Gastrocnemius medialis (tissue), 4 donors: ENCODE measurements around the gene CFAP97D1.

Source experiments
- POLR2A ChIP-seq, 2 donors: fragments of 450-650 bp; IDR thresholded peaks; one replicate each; pipeline ENCODE4 v1.6.1; 2017; ENCODE audit warnings: antibody characterized with exemption in 2 of 2, mild to moderate bottlenecking in 2 of 2, moderate library complexity in 2 of 2
- TF ChIP-seq, protein P1 (sequence below), 5 experiments: fragments of 450-650 bp in 3 of 5; fragments of 200-600 bp in 2 of 5; sonication (generic) in 2 of 5; IDR thresholded peaks in 4 of 5; conservative IDR thresholded peaks in 1 of 5; 1 replicate in 4 of 5; 2 replicates in 1 of 5; pipeline ENCODE4 v1.5.1; 2016 to 2019; ENCODE audit warnings: antibody characterized with exemption in 5 of 5, mild to moderate bottlenecking in 3 of 5, moderate library complexity in 3 of 5

DNA sequence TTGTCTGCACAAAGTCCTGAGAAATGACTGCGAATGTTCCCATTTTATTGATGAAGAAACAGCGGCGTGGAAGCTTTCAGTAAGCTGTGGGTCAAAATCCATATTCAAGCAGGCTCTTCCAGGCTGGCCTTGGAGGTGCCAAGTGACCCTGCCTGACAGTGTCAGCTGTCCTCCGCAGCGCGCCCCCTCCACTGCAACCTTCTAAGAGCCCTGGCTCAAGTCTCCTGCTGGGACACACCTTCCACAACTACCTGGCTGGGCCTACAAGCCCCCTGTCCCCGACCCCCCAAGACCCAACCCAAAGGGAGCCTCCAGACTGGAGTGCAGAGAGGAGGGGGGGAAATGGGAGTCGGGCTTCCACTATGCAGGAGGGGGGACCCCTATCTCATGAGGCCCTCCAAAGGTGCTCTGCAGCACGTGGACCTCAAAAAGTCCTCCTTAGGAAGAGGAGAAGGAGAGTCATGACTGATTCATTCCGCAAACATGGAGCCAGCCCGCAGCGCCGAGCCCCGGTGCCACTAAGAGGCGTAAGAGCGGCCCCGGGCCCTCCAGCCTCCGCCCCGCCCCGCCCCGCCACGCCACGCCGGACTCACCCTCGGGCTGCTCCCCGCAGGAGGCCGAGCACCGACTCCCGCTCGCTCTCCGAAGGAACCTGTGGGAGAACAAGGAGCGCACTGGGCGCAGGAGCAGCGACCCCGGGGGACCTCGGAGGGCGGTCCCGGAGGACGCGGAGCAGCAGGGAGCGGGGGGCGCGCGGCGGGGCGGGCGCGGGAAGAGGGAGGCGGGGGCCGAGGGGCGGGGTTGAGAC is 52.1 kb downstream of the CFAP97D1 start:
- no peak for TF ChIP-seq POLR2A (IDR thresholded peaks at IDR 0.05)
- TF ChIP-seq, protein P1, sequence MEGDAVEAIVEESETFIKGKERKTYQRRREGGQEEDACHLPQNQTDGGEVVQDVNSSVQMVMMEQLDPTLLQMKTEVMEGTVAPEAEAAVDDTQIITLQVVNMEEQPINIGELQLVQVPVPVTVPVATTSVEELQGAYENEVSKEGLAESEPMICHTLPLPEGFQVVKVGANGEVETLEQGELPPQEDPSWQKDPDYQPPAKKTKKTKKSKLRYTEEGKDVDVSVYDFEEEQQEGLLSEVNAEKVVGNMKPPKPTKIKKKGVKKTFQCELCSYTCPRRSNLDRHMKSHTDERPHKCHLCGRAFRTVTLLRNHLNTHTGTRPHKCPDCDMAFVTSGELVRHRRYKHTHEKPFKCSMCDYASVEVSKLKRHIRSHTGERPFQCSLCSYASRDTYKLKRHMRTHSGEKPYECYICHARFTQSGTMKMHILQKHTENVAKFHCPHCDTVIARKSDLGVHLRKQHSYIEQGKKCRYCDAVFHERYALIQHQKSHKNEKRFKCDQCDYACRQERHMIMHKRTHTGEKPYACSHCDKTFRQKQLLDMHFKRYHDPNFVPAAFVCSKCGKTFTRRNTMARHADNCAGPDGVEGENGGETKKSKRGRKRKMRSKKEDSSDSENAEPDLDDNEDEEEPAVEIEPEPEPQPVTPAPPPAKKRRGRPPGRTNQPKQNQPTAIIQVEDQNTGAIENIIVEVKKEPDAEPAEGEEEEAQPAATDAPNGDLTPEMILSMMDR (IDR thresholded peaks at IDR 0.05 in 4 of 5, conservative IDR thresholded peaks at IDR 0.05 in 1 of 5): no peak
